BE2C (cell line): Measurements from ENCODE around the gene KAT5.
A peak's percentile ranks its signal among the peaks of the same experiment; 100 is the strongest.

Experiments used
- DNase-seq: peaks from one replicate; pipeline ENCODE4 v3.0.0-alpha.2; 2020
- H3K27me3 ChIP-seq: fragments of 250-450 bp; sonication (Bioruptor Pico); 2 replicates; pipeline ENCODE4 v1.5.1; 2020; ENCODE audit warnings: mild to moderate bottlenecking
- H3K36me3 ChIP-seq: fragments of 250-450 bp; sonication (Bioruptor Pico); 2 replicates; pipeline ENCODE4 v1.5.1; 2020; ENCODE audit warnings: mild to moderate bottlenecking
- H3K4me1 ChIP-seq: fragments of 250-450 bp; sonication (Bioruptor Pico); 2 replicates; pipeline ENCODE4 v1.5.1; 2020
- H3K4me3 ChIP-seq: 2 replicates; pipeline ENCODE4 v1.5.1; 2011; ENCODE audit warnings: low read depth, low read length
- H3K9me3 ChIP-seq: fragments of 250-450 bp; sonication (Bioruptor Pico); 2 replicates; pipeline ENCODE4 v1.5.1; 2020
- TF ChIP-seq, protein P1 (sequence below): IDR thresholded peaks from 2 replicates; pipeline ENCODE4 v1.5.1; 2012; ENCODE audit warnings: mild to moderate bottlenecking, low read depth, low read length

The KAT5 gene

DNA sequence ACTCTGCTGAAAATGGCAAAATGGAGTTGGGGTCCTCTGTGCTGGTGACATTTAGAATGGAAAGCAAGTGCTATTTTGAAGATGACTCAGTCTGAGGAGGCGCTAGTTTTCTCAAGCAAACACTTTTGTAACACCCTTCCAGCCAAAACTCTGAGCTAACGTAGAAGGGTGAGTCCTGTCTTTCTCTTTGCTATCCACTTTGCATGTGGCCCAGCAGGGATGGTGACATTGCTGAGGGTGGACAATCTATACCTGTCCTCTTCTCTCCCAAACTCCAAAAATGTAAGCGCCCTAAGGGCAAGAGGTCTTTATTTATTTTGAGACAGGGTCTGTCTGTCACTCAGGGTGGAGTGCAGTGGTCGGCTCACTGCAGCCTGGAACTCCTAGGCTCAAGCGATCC is 3.6 kb upstream of the KAT5 start:
- no peak for DNase-seq
- TF ChIP-seq, protein P1, sequence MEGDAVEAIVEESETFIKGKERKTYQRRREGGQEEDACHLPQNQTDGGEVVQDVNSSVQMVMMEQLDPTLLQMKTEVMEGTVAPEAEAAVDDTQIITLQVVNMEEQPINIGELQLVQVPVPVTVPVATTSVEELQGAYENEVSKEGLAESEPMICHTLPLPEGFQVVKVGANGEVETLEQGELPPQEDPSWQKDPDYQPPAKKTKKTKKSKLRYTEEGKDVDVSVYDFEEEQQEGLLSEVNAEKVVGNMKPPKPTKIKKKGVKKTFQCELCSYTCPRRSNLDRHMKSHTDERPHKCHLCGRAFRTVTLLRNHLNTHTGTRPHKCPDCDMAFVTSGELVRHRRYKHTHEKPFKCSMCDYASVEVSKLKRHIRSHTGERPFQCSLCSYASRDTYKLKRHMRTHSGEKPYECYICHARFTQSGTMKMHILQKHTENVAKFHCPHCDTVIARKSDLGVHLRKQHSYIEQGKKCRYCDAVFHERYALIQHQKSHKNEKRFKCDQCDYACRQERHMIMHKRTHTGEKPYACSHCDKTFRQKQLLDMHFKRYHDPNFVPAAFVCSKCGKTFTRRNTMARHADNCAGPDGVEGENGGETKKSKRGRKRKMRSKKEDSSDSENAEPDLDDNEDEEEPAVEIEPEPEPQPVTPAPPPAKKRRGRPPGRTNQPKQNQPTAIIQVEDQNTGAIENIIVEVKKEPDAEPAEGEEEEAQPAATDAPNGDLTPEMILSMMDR = no peak
- Histone ChIP-seq H3K4me3 (no peak overlapping the region), H3K27me3 (peaks cover 10% of the 10 kb centered on the region), H3K9me3 (no peaks in the 10 kb centered on the region), H3K4me1 (peaks cover 4% of the 10 kb centered on the region), H3K36me3 (peaks cover 7% of the 10 kb centered on the region)

DNA sequence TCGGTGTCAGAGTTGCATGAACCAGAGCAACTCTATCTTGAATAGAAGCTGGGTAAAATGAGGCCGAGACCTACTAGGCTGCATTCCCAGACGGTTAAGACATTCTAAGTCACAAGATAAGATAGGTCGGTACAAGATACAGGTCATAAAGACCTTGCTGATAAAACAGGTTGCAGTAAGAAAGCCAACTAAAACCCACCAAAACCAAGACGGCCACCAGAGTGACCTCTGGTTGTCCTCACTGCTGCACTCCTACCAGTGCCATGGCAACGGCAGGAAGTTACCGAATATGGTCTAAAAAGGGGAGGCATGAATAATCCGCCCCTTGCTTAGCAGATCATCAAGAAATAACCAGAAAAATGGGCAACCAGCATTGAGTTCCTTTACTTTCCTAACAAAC is 2.4 kb upstream of the KAT5 start:
- Histone ChIP-seq H3K27me3 (peaks cover under 1% of the 10 kb centered on the region), H3K4me1 (peaks cover 4% of the 10 kb centered on the region), H3K36me3 (peaks cover 19% of the 10 kb centered on the region), H3K9me3 (no peaks in the 10 kb centered on the region), H3K4me3 (no peak overlapping the region)
- DNase-seq = no peak
- TF ChIP-seq, protein P1 = no peak

DNA sequence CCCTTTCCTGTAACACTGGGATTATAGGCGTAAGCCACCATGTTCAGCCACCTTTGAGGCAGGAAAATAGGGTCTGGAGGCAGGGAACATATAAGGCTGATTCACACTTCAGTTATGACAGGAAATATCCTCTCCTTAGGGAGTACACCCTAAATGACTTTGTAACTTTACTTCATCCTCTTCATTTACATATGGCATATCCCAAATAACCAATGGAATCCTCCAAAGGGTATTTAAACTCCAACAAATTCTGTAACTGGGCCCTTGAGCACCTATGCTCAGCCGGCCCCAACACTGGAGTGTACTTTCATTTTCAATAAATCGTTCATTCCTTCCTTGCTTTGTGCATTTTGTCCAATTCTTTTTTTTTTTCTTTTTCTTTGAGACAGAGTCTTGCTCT is 1.6 kb upstream of the KAT5 start:
- Histone ChIP-seq H3K27me3 (no peaks in the 10 kb centered on the region; the same call in none of the 2 replicates), H3K4me3 (no peak overlapping the region), H3K36me3 (peaks cover 27% of the 10 kb centered on the region), H3K9me3 (no peaks in the 10 kb centered on the region), H3K4me1 (peaks cover 4% of the 10 kb centered on the region)
- no peak for DNase-seq
- TF ChIP-seq, protein P1 = no peak

DNA sequence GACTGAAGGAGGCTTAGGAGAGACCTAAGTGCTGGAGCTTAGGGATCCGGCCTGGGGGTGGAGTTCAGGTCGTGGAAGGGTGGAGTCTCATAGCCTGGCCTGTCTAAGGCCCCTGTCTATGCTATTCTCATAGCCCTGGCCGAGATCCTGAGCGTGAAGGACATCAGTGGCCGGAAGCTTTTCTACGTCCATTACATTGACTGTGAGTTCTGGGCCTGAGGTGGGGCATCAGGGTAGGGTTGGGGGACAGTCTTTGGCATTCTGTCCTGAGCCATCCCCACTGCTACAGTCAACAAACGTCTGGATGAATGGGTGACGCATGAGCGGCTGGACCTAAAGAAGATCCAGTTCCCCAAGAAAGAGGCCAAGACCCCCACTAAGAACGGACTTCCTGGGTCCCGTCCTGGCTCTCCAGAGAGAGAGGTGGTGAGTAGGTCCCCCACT is 603 bp downstream of the KAT5 start:
- H3K4me1 ChIP-seq = peaks cover 4% of the 10 kb centered on the region
- peaks cover 45% of the 10 kb centered on the region for H3K36me3 ChIP-seq
- H3K9me3 ChIP-seq = no peaks in the 10 kb centered on the region
- DNase-seq = no peak
- TF ChIP-seq, protein P1 = no peak
- H3K27me3 ChIP-seq = no peaks in the 10 kb centered on the region
- H3K4me3 ChIP-seq = peak overlapping the region; percentile 85

DNA sequence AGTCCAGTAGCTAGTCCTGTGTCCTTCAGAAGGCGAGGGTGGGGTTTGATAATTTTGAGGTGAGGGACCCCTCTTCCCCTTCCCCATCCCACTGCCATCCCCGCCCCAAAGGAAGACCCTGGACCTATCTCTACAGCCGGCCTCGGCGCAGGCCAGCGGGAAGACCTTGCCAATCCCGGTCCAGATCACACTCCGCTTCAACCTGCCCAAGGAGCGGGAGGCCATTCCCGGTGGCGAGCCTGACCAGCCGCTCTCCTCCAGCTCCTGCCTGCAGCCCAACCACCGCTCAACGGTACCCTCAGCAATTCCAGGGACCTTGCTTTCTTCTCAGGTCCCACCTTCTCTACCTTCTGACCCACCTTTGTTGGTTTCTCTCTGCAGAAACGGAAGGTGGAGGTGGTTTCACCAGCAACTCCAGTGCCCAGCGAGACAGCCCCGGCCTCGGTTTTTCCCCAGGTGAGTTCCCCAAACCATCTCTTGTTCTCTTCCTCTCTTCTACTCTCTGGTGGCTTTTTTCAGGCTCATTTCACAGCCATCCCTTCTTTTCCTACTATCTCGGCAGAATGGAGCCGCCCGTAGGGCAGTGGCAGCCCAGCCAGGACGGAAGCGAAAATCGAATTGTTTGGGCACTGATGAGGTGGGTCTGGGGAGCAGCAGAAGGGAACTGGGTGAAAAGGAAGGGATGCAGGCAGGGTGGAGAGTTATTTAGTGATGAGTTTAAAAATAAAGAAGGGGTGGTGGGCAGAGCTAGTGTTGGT is 1.3 kb downstream of the KAT5 start:
- Histone ChIP-seq H3K36me3 (peaks cover 52% of the 10 kb centered on the region), H3K9me3 (no peaks in the 10 kb centered on the region), H3K27me3 (no peaks in the 10 kb centered on the region), H3K4me1 (peaks cover 4% of the 10 kb centered on the region), H3K4me3 (peak overlapping the region; percentile 85)
- TF ChIP-seq, protein P1 = no peak
- no peak for DNase-seq

DNA sequence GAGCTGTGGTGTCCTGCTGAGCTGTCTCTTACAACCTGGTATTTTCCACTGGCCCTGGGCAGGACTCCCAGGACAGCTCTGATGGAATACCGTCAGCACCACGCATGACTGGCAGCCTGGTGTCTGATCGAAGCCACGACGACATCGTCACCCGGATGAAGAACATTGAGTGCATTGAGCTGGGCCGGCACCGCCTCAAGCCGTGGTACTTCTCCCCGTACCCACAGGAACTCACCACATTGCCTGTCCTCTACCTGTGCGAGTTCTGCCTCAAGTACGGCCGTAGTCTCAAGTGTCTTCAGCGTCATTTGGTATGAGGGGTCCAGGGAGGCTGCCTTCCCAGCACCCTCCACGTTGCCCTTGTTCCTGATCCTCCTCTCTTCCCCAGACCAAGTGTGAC is 2.4 kb downstream of the KAT5 start:
- no peaks in the 10 kb centered on the region for H3K27me3 ChIP-seq
- H3K9me3 ChIP-seq = no peaks in the 10 kb centered on the region
- H3K4me1 ChIP-seq = peaks cover 8% of the 10 kb centered on the region
- TF ChIP-seq, protein P1 = no peak
- DNase-seq = no peak
- no peak overlapping the region for H3K4me3 ChIP-seq
- peaks cover 63% of the 10 kb centered on the region for H3K36me3 ChIP-seq
